22Rv1 (cell line): Measurements from ENCODE around the gene PACC1.

ENCODE experiments used
- H3K27ac ChIP-seq: fragments of 450-650 bp; 2 replicates; pipeline ENCODE4 v1.5.1; 2017
- ZFX ChIP-seq: fragments of 450-650 bp; IDR thresholded peaks from 2 replicates; pipeline ENCODE4 v1.6.1; 2017; ENCODE audit warnings: antibody characterized with exemption, borderline replicate concordance
- TF ChIP-seq, protein P1 (sequence below): fragments of 450-650 bp; IDR thresholded peaks from 2 replicates; pipeline ENCODE4 v1.5.1; 2017; ENCODE audit warnings: mild to moderate bottlenecking

PACC1 gene

DNA sequence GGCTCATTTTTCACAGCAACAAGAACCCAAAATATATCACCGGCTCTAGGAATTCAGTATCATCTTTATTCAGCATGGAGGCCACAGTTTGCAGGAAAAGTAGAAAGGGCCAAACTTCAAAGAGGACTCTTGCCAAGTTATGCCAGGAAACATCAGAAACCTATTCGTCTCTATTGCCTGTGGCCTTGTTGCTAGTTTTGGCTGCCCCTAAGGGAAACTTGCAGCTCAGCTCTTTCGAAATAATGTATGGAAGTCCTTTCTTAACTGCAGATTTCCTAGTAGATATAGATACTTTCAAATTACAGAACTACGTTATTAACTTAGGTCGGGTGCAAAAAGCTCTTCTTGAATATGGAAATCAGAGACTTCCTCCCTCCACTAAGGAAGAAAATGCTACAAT lies 13.8 kb upstream of the PACC1 start:
- no peak overlapping the region for H3K27ac ChIP-seq
- TF ChIP-seq, protein P1, sequence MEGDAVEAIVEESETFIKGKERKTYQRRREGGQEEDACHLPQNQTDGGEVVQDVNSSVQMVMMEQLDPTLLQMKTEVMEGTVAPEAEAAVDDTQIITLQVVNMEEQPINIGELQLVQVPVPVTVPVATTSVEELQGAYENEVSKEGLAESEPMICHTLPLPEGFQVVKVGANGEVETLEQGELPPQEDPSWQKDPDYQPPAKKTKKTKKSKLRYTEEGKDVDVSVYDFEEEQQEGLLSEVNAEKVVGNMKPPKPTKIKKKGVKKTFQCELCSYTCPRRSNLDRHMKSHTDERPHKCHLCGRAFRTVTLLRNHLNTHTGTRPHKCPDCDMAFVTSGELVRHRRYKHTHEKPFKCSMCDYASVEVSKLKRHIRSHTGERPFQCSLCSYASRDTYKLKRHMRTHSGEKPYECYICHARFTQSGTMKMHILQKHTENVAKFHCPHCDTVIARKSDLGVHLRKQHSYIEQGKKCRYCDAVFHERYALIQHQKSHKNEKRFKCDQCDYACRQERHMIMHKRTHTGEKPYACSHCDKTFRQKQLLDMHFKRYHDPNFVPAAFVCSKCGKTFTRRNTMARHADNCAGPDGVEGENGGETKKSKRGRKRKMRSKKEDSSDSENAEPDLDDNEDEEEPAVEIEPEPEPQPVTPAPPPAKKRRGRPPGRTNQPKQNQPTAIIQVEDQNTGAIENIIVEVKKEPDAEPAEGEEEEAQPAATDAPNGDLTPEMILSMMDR = no peak
- no peak for TF ChIP-seq ZFX

DNA sequence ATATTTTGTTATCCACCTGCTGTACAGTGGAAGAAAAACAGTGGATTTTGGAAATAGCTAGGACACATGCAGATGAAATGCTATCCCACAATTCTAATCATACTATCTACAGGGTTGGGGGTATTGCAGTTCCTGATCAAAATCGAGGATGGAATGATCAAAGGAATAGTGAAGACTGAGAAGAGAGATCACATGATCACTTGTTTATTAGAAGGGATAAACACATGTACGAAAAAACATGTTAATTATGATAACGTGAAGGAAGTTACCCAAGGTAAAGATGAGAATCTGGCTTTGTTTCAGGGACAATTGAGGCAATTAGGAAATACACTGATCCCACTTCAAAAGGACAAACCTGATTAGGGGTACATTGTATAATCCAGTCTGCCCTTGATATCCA lies 9.2 kb upstream of the PACC1 start:
- TF ChIP-seq ZFX = no peak
- TF ChIP-seq, protein P1 = no peak
- no peak overlapping the region for H3K27ac ChIP-seq

DNA sequence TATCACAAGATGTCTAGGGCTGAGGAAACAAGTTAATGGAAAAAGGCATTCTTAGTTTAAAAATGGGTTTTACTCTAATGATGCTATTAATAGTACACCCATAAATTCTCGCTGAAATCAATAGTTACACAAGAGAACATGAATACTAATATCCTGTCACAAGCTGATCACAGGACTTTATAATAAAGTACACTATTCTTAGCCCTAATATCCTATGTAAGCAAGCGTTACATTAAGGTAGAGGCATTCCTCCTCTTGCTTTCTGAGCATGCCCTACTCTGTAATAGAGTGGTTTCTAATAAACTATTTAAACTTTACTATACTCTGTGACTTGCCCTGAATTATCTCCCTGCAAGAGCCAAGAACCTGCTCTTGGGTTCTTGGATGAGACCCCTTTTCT lies 6.5 kb upstream of the PACC1 start:
- H3K27ac ChIP-seq = no peak overlapping the region
- TF ChIP-seq, protein P1 = no peak
- no peak for TF ChIP-seq ZFX

DNA sequence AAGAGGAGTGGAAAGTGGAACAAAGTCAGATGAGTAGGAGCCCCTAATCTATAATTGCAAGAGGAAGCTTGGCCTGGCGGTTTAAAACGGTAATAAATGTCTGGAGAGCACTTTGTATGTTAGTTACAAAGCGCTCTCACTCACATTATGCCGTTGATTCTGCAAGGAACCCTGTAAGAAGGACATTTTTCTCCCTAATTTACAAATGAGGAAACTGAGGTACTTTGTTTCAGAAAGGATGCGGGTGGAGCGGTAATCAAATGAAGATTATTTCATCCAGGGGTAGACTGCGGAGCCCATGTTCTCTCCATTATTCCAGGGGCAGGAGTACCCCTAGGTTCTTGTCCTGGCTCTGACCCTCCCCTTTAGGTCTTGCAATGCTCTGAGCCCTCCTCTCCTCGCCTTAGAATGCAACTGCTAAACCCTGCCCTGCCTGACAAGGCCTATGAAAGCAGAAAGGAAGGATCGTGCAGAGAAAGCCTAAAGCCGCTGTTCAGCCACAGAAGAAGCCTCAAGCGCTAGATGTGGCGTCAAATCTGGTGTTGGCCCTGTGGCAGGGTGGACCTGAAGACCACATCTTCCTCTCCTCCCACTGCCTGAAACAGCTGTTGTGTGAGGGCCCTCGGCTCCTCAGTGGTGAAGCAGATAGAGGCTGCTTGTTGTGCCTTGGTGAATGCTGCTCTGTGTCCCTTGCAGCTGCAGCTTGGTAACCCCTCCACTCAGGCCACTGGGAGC lies 588 bp upstream of the PACC1 start:
- TF ChIP-seq, protein P1 = no peak
- no peak for TF ChIP-seq ZFX
- H3K27ac ChIP-seq = peak overlapping the region; percentile 51; the same call in 1 of the 2 replicates

DNA sequence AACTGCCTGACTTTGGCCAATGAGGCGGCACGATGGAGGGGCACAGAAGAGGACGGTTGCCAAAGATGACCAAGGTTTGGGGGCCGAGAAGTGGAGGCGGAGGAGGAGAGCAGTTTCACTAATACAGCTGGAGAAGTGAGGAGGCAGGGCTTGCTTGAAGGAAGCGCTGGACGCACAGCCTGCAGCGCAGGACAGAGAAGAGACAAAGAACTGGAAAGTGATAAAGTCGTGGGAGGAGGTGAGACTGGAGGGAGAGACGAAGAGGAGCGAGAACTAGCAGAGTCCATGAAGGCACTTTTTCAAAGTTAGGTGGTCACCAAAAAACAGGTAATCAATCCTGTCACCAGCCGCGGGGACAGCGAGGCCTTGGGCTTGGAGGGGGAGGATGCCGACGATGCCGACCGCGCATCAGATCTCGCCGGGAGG lies 771 bp downstream of the PACC1 start:
- TF ChIP-seq, protein P1 = no peak
- TF ChIP-seq ZFX = no peak
- no peak overlapping the region; the same call in 1 of the 2 replicates for H3K27ac ChIP-seq

DNA sequence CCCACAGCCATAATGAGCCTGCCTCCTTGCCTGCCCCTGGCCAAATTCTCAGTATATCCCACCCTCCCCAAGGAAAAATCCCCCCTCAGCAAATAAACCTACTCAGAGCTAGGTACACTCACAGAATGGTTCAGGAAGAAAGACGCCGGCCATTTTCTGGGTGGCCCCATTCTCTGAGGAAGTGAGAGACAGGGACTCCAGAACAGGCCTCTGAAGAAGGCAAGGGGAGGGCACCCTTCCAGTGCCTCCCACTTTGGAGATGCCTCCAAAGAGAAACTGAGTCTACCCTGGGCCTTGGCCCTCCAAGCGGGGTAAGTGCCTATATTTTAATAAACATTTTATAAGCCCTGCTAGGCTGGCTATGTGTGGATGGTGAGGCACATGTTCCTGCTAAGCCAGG lies 2.3 kb downstream of the PACC1 start:
- no peak for TF ChIP-seq ZFX
- TF ChIP-seq, protein P1 = no peak
- no peak overlapping the region for H3K27ac ChIP-seq

DNA sequence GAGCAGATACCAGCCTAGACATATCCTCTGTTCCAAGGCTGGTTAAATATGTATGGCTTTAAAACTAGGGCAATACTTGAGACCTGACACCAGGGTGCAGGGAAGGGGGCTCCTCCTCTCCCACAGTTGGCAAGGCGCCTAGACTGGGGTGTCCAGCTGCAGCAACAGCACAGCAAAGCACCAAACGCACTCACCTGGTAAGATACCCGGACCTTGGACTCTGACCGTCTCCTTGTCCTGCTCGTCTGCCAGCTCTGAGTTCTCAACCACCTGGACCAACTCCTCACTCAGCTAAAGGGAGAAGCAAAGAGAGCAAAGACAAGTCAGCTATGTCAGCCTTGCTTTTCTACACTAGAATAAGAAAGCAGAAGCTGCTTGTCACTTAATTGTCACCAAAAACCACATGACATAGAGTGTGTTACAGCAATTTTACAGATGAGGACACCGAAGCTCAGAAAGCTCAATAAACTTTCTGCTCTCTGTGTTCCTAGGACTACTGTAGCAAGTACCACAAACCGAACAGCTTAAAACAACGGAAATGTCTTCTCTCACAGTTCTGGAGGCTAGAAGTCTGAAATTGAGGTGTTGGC lies 4.4 kb downstream of the PACC1 start:
- no peak overlapping the region for H3K27ac ChIP-seq

More for the DNA sequence above, 4.4 kb downstream of the PACC1 start:
- TF ChIP-seq, protein P1 = no peak
- no peak for TF ChIP-seq ZFX
